Fibroblast of skin of left biceps (primary cell): Measurements from ENCODE around the gene XPC.
"Not testable (repeated sequence)": the region's sequence is repeated elsewhere in the genome, so short reads cannot be mapped to it uniquely, and the experiment has no call there.

Experiments
- DNase-seq, 2 experiments: peaks; one replicate each; pipeline ENCODE4 v3.0.0-alpha.2; 2013; ENCODE audit warnings: low read depth in 2 of 2

The XPC gene

DNA sequence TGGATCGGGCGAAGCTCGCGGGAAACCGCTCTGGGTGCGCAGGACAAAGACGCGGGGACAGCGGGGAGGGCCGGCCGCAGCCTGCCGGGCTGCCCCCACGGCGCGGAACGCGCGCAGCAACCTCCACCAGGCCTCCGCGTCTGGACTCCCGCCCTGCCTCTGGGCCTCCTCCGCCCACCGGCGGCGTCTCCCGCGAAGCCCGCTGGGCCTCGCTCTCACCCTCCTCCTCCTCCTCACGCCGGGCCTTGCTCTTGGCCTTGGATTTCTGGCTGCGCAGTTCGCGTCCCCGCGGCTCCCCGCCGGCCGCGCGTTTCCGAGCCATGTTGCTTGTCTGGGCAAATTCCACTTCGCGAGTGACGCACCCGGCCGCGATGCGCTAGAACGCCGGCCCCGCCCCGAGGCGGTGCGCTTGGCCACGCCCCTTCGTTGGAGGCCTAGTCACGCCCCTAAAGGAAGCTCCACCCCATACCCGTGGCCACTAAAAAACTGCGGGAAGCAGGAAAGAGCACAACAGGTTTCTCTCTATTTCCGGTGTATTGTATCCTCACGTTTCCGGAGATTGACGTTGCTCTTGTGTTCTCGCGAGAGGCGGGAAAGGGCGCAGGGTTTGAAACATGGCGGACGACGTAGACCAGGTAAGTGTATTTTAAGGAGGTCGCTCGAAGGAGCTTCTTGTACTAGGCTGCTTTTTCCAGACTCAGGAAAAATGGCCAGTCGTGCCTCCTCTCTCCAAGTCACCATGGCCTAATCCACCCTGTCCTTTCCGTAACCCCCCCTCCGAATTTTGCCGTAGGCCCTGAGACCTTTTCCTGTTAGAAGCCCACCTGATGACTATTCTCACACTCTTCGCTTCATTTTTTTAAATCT, at the start of gene XPC, which contains the start of gene LSM3:
Gene XPC, minus strand, starts transcription at position 355 of the 867 bp plus-strand sequence. Its CDS starts 33 bp downstream, at position 322.
Gene LSM3, plus strand, starts transcription at position 571 of the 867 bp plus-strand sequence. Its CDS starts 44 bp downstream, at position 615.
- DNase-seq, result peak; percentile 98 to 99

DNA sequence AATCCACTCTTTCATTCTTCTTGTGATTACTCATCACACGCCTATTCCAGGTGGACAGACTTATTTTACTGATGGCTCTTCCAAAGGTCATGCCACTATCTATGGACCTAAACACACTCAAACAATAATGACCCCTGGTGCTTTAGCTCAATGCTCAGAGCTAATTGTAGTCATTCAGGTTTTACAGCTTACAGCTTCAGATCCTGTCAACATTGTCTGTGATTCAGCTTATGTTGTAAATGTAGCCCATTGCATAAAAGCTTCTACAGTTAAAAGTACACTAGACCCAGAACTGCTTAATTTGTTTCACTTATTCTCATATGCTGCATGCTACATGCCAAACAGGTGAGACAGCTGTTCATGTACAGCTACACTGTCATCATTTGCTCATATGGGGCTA, 49.5 kb upstream of the XPC start:
- DNase-seq, result no peak

DNA sequence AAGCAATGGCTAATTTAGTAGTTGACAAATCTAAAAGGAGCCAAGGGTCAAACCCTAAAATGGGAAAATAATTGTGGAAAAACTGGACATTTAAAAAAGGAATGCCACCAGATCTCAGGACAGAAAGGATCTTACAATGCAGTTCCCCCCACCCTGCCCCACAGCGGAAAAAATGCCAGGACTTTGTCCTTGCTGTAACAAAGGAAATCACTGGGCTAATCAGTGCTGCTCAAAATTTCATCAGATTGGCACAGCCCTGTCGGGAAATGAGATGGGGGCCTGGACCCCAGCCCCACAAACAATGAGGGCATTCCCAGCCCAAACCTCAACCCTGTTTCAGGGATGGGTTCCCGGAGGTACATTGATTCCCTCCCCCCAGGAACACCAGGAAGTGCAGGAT, 48.0 kb upstream of the XPC start:
- DNase-seq, result not testable (repeated sequence)

DNA sequence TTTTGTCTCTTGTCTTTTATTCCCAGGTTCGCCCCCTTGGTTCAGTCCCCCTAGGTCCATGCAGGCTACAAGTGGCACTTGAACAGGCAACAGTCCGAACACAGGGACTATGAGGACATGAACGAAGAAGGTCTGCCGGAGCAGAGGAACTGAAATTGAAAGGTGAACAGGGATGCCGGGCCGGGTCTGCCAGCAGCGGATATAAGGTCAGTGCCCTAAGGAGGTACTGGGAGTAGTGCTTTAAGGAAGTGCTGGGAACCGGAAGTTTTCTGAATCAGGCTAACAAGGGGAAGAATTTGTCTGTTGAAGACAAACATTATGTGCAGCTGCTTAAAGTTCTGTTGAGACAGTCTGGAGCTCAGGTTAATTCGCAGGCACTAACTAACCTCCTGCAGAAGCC, 47.0 kb upstream of the XPC start:
- no peak for DNase-seq

DNA sequence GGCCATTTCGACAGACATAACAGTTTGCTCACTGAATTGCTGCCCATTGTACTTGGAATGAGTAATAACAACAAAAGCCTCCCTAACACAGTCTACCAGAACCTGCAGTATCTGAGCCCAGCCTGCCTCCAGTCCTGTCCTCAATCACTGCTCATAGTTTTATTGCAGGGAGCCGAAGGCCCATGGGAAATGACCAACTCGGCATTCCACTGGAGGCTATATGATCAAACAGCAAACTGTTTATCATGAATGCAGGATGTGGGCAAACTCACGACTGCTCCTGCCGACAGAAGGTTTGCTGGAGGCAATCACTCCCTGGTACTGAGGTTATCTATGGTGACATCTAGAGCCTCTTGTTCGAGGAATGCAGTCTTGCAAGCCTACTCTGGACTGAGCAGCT, 46.5 kb upstream of the XPC start:
- no peak for DNase-seq

DNA sequence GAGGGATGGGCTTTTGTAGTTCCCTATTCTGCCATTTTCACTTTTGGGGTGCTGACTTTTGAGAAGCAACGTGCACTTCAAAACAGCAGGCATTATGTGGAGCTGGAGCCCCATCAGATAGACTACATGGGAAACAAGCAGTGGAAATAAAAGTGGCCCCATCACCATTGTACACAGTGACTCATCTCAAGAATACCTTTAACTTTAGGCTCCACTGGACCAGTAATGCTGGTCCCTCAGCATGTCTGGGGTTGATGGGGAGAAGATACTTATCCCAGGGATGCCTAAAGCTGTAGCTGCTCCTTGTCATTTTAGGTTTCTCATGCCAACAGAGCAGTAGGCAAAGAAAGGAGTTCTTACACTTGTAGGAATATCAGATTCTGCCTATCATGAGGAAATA, 45.2 kb upstream of the XPC start:
- no peak for DNase-seq

DNA sequence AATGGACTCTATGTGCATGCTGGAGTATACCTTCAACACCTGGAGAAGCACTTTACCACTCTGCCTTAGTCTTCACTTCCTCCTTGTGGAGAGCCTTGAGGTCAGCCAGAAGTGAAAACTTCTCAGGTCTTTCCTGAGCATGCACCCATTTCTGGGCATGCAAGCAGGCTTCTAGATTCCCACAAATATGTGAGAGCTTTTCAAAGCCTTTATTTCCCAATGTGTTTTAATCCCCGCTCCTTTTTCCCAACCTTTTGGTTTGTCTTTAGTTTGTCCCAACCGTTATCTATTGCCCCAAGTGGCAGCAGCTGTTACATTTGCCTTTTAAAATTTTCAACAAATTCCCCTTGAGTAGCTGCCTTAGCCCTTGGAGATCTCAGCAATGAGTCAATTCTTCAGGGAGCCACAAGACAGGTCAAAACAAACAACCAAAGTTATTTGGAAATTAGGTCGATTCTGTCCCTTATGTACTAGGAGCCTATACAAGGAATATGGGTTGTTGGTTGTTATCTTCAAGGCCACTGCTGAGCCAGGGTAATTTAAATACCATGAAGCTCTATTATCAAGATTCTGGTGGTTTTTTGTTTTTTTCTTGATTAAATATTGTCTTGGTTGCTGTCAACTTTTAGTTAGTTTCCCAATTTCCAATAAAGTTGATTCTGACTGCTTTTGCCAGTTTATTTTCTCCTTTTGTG, 44.6 kb upstream of the XPC start:
- no peak for DNase-seq

DNA sequence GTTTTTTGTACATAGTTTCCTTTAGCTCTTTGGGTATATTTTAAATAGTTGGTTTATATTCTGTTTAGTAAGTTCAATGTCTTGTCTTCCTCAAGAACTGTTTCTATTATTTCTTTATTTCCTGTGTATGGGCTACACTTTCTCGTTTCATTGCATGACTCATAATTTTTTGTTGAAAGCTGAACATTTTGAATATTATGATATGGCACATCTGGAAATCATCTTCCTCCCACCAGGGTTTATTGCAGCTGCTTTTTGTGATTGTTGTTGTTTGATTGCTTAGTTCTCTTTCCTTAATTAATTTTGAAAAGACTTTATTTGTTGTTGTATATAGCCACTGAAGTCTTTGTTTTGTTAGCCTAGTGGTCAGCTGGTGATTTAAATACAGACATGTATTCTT, 44.1 kb upstream of the XPC start:
- DNase-seq, result no peak

DNA sequence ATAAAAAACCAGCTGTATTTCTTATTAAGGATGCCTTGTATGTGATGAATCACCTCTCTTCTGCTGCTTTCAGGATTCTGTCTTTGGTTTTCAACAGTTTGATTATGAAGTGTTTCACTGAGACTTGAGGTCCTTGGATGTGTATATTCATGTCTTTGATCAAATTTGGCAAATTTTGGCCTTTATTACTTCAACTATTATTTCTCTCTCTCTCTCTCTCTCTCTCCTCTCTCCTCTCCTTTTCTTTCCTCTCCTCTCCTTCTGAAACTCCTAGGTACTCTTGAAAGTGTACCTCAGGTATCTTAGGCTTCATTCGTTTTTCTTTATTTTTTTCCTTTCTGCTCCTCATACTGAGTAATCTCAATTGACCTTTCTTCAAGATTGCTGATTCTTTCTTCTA, 43.5 kb upstream of the XPC start:
- DNase-seq, result no peak

DNA sequence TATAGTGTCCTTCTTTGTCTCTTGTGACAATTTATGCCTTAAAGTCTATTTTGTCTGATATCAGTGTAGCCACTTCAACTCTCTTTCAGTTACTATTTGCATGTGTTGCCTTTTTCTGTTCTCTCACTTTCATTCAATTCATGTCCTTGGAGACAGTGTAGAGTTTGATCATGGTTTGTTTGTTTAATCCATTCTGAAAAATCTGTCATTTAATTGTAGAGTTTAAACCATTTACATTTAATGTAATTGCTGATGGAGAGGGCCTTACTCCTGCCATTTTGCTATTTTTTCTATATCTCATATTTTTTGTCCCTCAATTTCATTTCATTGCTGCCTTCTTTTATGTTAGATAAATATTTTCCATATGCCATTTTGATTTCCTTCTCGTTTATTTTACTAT, 42.5 kb upstream of the XPC start:
- no peak for DNase-seq

DNA sequence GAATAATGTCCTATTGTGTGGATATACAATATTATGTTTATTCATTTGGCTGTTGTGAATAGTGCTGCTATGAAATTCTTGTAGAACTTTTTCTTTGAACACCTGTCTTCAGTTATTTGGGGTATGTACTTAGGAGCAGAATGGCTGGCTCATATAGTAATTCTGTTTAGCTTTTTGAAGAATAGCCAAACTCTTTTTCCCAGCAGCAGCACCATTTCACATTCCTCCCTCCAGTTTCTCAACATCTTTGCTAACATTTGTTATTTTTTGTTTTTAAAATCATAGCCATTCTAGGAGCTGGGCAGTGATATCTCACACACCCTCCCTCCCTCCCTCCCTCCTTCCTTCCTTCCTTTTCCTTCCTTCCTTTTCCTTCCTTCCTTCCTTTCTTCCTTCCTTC, 40.0 kb upstream of the XPC start:
- no peak for DNase-seq

DNA sequence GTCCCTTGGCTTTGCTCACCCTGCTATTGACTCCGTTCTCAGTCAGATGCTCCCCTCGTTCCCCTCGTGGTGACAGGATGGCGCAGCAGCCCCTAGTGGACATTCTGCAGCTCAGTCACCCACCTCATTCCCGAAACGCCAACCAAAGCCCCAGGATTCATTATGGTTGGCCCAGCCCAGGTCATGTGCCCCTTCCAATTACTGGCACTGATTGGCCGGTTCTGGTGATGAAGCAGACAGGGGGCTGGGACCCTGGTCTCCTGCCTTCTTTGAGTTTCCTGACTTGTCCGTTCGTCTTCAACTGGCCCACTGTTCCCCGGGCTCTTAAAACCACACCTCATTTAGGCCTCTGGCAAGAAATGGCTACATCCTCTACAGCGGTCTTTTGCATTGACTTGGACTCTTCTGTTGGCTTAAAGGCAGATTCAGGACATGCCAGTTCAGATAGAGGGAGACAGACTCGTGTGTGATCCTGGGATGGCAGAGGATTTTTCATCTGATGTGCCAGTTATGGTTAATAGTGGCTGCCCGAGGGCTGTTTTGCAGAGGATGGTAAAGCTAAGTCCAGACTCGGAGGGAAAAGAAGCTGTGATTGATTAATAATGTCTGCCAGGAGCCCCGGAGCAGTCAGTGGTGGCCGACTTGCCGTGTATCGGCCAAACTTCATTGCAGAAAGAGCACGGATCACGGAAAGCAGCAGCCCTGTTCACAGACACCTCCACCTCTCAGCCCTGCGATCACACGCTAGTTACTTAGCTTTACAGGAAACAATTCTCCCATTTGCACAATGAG, 38.1 kb upstream of the XPC start:
- DNase-seq, result no peak

DNA sequence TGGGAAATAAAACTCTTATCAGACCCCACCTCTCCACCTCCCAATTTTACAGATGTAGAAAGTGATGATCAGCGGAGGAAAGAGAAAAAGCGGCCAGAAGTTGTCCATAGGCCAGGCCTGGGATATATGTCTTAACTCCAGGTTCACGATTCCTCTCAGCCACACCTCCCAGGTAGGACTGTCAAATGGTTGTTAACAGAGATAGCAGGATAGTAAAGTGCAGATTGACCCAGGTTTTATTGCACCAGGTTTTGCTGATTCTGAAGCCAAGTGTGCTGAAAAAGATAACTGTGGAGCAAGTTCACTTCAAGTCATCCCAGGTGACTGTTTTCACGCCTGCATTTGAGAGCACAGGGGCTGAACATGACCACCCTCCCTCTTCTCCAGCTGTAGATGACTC, 36.4 kb upstream of the XPC start:
- no peak for DNase-seq

DNA sequence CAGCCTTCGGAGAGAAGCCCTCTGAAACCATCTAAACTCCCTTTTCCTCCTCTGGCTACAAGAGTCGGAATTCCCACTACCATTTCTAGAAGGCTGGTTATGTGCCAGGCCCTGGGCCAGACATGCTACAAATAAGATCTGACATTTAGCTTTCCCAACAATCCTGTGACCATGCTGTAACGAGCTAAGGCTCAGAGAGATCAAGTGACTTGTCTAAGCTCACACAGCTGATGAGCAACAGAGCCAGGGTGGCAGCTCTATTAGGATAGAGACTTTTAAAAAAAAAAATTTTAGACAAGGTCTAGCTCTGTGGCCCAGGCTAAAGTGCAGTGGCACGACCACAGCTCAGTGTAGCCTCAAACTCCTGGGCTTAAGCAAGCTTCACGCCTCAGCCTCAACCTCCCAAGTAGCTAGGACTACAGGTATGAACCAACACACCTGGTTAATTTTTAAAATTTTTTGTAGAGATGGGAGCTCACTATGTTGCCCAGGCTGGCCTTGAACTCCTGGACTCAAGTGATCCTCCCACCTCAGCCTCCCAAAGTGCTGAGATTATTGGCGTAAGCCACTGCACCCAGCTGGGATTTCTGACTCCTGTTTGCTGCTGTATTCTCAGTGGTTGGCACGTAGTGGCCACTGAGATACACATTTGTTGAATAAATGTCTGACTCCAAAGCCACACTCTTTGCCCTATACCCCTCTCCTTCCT, 34.8 kb upstream of the XPC start:
- DNase-seq, result no peak

DNA sequence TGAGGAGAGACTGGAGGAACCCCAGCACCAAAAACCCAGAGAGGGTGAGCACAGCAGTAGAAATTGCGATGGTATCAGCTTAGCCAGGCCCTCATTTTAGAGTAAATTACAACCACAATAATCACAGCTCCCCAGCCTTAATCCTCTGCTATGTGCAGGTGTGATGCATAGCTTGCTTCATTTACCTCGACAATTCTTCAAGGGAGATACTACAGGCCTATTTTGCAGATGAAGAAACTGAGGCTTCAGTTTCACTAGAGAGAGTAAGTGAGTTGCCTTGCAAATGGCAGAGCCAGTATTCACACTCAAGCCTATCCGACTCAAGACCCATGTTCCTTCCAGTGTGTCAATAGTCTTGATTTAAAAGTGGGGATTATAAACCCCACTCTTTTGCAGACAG, 33.6 kb upstream of the XPC start:
- no peak for DNase-seq

DNA sequence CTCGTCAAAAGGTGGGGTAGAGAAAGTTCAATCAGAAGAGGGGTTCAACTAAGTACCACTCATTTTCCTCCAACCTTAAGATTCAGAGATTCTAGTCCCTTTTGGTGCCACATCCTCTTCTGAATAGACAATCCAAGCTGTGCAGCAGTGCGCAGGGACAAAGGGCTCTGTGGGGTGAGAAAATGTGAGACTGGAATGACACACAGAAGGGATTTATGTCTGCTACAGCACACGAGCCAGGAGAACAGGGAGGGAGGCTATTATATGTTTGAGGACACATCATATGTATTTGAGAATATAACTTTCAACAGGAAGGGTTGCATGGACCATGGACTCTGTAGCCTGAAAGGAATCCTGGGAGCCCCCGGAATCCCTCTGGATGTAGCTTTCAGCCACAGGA, 33.2 kb upstream of the XPC start:
- DNase-seq, result no peak

DNA sequence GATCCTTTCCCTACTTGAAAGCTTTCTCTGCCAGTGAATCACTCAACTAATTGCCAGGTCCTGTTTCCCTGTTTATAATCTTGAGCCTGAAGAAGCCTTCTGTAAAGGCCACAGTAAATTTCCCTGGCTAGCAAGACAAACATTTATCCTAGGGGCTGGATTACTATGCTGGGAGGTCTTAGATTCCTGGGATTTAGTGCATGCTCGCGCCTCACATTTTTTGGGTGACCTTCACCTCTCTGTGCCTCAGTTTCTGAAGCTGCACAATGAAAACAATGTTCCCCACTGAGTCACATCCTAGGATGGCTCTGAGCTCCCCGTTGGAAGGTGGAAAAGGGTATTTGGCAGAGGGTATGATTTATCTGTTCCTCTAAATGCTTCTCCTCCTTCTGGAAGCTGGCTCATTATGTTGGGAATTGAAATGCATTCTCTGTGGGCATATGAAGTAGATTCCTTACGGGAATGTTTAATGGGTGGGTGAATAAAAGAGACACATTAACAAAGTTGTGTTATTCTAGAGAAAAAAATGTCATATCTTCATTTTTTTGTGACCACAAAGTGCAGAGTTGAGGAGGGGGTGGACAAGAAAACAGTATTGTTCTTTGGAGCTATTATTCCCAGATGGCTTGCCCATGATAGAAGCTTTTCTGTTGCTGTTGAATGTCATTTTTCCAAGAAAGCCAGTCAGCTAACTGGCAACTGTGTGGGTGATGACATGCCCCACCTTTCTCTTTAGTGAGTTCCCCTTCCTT, 32.6 kb upstream of the XPC start:
- DNase-seq, result peak; percentile 99

DNA sequence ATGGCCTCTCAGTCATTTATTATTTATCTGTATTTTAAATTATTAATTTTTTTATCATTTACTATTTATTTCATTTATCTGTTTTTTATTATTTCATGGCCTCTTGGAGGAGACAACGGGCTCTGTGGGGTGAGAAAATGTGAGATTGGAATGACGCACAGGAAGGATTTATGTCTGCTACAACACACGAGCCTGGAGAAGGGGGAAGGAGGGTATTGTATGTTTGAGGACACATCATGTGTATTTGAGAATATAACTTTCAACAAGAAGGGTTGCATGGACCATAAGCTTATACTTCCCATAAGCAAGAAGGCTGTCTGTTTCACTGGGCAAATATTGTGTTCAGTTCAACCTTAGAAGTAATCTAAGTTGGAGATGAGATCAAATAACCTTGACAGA, 31.9 kb upstream of the XPC start:
- DNase-seq, result no peak

DNA sequence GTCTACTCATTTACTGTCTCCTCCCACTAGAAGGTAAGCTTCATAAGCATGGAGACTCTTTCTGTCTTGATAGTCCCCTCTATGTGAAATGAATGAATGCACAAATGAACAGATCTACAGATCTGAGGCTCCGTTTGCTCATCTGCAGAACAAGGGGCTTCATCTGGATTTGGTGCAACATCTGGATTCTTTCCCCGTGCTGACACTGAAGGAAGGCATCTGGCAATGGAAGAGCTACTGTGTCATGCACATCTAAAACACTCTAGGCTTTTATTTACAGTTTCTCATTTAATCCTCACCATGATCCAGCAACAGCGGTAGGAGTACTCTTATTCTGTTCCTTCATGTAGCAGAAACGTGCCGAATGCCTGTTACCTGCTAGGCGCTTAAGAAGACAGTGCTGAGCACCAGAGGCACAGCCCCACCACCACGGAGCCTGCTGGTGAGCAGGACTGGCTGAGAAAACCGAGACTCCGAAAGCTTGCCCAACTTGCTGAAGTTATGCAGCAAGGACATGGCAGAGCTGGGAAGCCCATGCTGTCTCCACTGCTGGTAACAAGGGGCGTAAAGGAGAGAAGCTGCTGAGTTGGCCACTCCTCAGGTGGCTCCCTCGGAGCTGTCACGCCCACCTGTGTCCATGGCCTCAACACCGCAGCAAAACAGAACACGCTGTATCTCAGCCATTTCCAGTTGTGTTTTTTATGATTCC, 31.3 kb upstream of the XPC start:
- DNase-seq, result no peak

DNA sequence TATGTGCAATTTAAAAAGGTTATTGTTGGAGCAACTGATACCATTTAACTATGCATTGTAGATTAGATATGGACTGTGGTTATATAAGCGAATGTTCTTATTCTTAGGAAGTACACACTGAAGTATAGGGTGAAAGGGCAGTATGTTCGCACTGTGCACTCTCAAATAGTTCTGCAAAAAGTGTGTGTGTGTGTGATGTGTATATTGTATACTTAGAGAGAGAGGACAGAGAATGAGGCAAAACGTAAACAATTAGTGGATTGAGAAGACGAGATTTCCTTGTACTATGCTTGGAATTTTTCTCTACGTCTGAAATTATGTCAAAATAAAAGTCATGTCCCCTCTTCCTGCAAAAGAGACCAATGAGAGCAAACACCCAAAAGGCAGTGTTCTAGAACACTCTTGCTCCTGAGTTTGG, 30.6 kb upstream of the XPC start:
- DNase-seq, result no peak
